HT-29 (cell line): ENCODE measurements around the gene SCP2. TPM values are rescaled to one million over a fixed set of nuclear protein-coding genes. Genes with fewer than 3 reads are reported as not detected.
"Not testable (repeated sequence)": the region's sequence is repeated elsewhere in the genome, so short reads cannot be mapped to it uniquely, and the experiment has no call there.

Experiments used
- DNase-seq: peaks from one replicate; pipeline ENCODE4 v3.0.0-alpha.2; 2015; ENCODE audit warnings: low spot score
- total RNA-seq: library from RNA; depleted of rRNA; stranded (reverse); fragments of >200 nt; shearing (Covaris generic); gene quantifications from 2 replicates; pipeline ENCODE4 v1.2.3, GENCODE V29; 2014

SCP2 gene
- total RNA-seq, 1 experiment from 2014 or later, result 48.7 TPM

- not testable (repeated sequence) for DNase-seq
Measured at GRCh38 chr1:52969234-52969633, 42.2 kb downstream of the SCP2 start.

GRCh38 chr1:52970149-52970548 lies 43.1 kb downstream of the SCP2 start:
- DNase-seq, result no peak

GRCh38 chr1:52973841-52974240 lies 46.8 kb downstream of the SCP2 start:
- no peak for DNase-seq

GRCh38 chr1:52976183-52977035 lies 49.3 kb downstream of the SCP2 start:
- DNase-seq, result no peak

- no peak for DNase-seq
Measured at GRCh38 chr1:52978045-52978444, 51.0 kb downstream of the SCP2 start.

- not testable (repeated sequence) for DNase-seq
Measured at GRCh38 chr1:52992733-52993132, 65.7 kb downstream of the SCP2 start.

- DNase-seq, result no peak
Measured at GRCh38 chr1:52994656-52995055, 67.6 kb downstream of the SCP2 start.

- no peak for DNase-seq
Measured at GRCh38 chr1:52996653-52997052, 69.6 kb downstream of the SCP2 start.

- no peak for DNase-seq
Measured at GRCh38 chr1:53001128-53001527, 74.1 kb downstream of the SCP2 start.

GRCh38 chr1:53006612-53007011 lies 79.5 kb downstream of the SCP2 start:
- DNase-seq, result not testable (repeated sequence)

- DNase-seq, result not testable (repeated sequence)
Measured at GRCh38 chr1:53010247-53010646, 83.2 kb downstream of the SCP2 start.

GRCh38 chr1:53011175-53011574 lies 84.1 kb downstream of the SCP2 start:
- no peak for DNase-seq

GRCh38 chr1:53014791-53015507 lies 87.9 kb downstream of the SCP2 start:
- DNase-seq, result peak; percentile 86

GRCh38 chr1:53015508-53015860 lies 88.4 kb downstream of the SCP2 start:
- no peak for DNase-seq

- DNase-seq, result no peak
Measured at GRCh38 chr1:53016705-53017104, 89.6 kb downstream of the SCP2 start.

GRCh38 chr1:53020588-53020987 lies 93.5 kb downstream of the SCP2 start:
- no peak for DNase-seq

GRCh38 chr1:53022179-53022578 lies 95.1 kb downstream of the SCP2 start:
- DNase-seq, result no peak

GRCh38 chr1:53023546-53023945 lies 96.5 kb downstream of the SCP2 start:
- no peak for DNase-seq

- no peak for DNase-seq
Measured at GRCh38 chr1:53024117-53024516, 97.0 kb downstream of the SCP2 start.

- DNase-seq, result no peak
Measured at GRCh38 chr1:53025034-53025768, 98.1 kb downstream of the SCP2 start.

GRCh38 chr1:53025769-53026112 lies 98.7 kb downstream of the SCP2 start:
- DNase-seq, result no peak

GRCh38 chr1:53026254-53026653 lies 99.2 kb downstream of the SCP2 start:
- DNase-seq, result no peak
